SK-N-SH treated with all-trans-retinoic acid at 6 μM for 48 hours (cell line): ENCODE results near the gene NUFIP1.

Experiments
- PATZ1 ChIP-seq: fragments of 250-450 bp; sonication (Bioruptor Pico); IDR thresholded peaks from 2 replicates; pipeline ENCODE4 v1.8.0; 2020; ENCODE audit warnings: mild to moderate bottlenecking, moderate library complexity, borderline replicate concordance
- PPARA ChIP-seq: fragments of 250-450 bp; sonication (Bioruptor Pico); IDR thresholded peaks from 2 replicates; pipeline ENCODE4 v1.5.0; 2020; ENCODE audit warnings: mild to moderate bottlenecking, borderline replicate concordance
- RARB ChIP-seq: fragments of 250-450 bp; sonication (Bioruptor Pico); IDR thresholded peaks from 2 replicates; pipeline ENCODE4 v1.8.0; 2021; ENCODE audit warnings: mild to moderate bottlenecking, moderate library complexity
- TCF4 ChIP-seq: fragments of 250-450 bp; sonication (Bioruptor Pico); IDR thresholded peaks from 2 replicates; pipeline ENCODE4 v1.8.0; 2021; ENCODE audit warnings: mild to moderate bottlenecking, moderate library complexity, borderline replicate concordance
- TSHZ2 ChIP-seq: fragments of 250-450 bp; sonication (Bioruptor Pico); IDR thresholded peaks from 2 replicates; pipeline ENCODE4 v1.5.0; 2020; ENCODE audit warnings: mild to moderate bottlenecking, moderate library complexity
- TF ChIP-seq, protein P1 (sequence below): fragments of 250-450 bp; sonication (Bioruptor Pico); IDR thresholded peaks from 2 replicates; pipeline ENCODE4 v1.5.1; 2020; ENCODE audit warnings: low read depth, mild to moderate bottlenecking, moderate library complexity

- TF ChIP-seq TSHZ2 (CRISPR knock-in tag): no peak
- TF ChIP-seq RARB (CRISPR knock-in tag): no peak
- TF ChIP-seq PATZ1 (CRISPR knock-in tag): no peak
- TF ChIP-seq TCF4 (CRISPR knock-in tag): no peak
- TF ChIP-seq, protein P1, sequence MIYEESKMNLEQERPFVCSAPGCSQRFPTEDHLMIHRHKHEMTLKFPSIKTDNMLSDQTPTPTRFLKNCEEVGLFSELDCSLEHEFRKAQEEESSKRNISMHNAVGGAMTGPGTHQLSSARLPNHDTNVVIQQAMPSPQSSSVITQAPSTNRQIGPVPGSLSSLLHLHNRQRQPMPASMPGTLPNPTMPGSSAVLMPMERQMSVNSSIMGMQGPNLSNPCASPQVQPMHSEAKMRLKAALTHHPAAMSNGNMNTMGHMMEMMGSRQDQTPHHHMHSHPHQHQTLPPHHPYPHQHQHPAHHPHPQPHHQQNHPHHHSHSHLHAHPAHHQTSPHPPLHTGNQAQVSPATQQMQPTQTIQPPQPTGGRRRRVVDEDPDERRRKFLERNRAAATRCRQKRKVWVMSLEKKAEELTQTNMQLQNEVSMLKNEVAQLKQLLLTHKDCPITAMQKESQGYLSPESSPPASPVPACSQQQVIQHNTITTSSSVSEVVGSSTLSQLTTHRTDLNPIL (CRISPR knock-in tag): no peak
- TF ChIP-seq PPARA: no peak
Observed at GRCh38 chr13:44930963-44931623, 58.2 kb downstream of the NUFIP1 start.
